Lung (tissue), 12 donors: ENCODE results near the gene ANKRD37. TPM values are rescaled to one million over a fixed set of nuclear protein-coding genes. Genes with fewer than 3 reads are reported as not detected.

Experiments
- ATAC-seq: fragments of 200-7000 bp; cut with Tn5 transposase; one replicate; pipeline ENCODE4 v1.9.1; 2020; ENCODE audit warnings: moderate number of reproducible peaks; ENCODE audit not compliant: insufficient read depth, low FRiP score
- DNase-seq, 3 donors: peaks; one replicate each; pipeline ENCODE4 v3.0.0-alpha.2; 2013 to 2017
- H3K27ac ChIP-seq, 2 donors: one replicate each; pipeline ENCODE4 v1.5.1; 2013; ENCODE audit warnings: mild to moderate bottlenecking in 2 of 2, moderate library complexity in 2 of 2, control low read depth in 1 of 2, inconsistent platforms in 1 of 2, low read depth in 1 of 2, low read length in 1 of 2
- H3K27me3 ChIP-seq, 3 donors: one replicate each; pipeline ENCODE4 v1.5.1; 2013; ENCODE audit warnings: low read length in 2 of 3; ENCODE audit not compliant: control insufficient read depth in 3 of 3, insufficient read depth in 3 of 3
- H3K36me3 ChIP-seq, 4 donors: one replicate each; pipeline ENCODE4 v1.5.1; 2013; ENCODE audit warnings: low read length in 4 of 4, mild to moderate bottlenecking in 1 of 4, moderate library complexity in 1 of 4; ENCODE audit not compliant: control insufficient read depth in 4 of 4, insufficient read depth in 4 of 4
- H3K4me1 ChIP-seq, 5 donors: one replicate each; pipeline ENCODE4 v1.5.1; 2013; ENCODE audit warnings: low read length in 5 of 5, mild to moderate bottlenecking in 2 of 5, moderate library complexity in 1 of 5; ENCODE audit not compliant: control insufficient read depth in 5 of 5, insufficient read depth in 5 of 5
- H3K4me3 ChIP-seq: one replicate; pipeline ENCODE4 v1.5.1; 2013; ENCODE audit warnings: mild to moderate bottlenecking, control low read depth, moderate library complexity
- H3K9ac ChIP-seq, 2 donors: one replicate each; pipeline ENCODE4 v1.5.1; 2013; ENCODE audit warnings: low read length in 2 of 2, control low read depth in 1 of 2; ENCODE audit not compliant: insufficient read depth in 1 of 2
- H3K9me3 ChIP-seq, 4 donors: one replicate each; pipeline ENCODE4 v1.5.1; 2013; ENCODE audit warnings: low read length in 3 of 4, mild to moderate bottlenecking in 1 of 4, moderate library complexity in 1 of 4; ENCODE audit not compliant: control insufficient read depth in 4 of 4, insufficient read depth in 3 of 4
- CTCF ChIP-seq: IDR thresholded peaks from 2 replicates; pipeline ENCODE4 v1.5.1; 2012; ENCODE audit warnings: mild to moderate bottlenecking; ENCODE audit errors: control extremely low read depth, extremely low read depth
- whole genome bisulfite sequencing, 2 donors: extraction: QIAGEN DNeasy Blood & Tissue Kit; methylation state at CpG; one replicate each; pipeline ENCODE4 v1.1.7; 2013; 5-methylcytosine and 5-hydroxymethylcytosine counted together
- polyA plus RNA-seq, 2 donors: library from polyadenylated mRNA; stranded (reverse); fragments of 200-250 nt; gene quantifications; one replicate each; pipeline ENCODE4 v1.2.1, GENCODE V29; 2013
- total RNA-seq, 2 donors: library from RNA; depleted of rRNA in 1 of 2; stranded (reverse); fragments of >200 nt in 1 of 2; gene quantifications; one replicate each; pipeline ENCODE4 v1.2.1, GENCODE V29; 2014 to 2021
- donor health status: control.
- donor health status: control.
- donor health status: Bipolar disorder and iron deficiency.
- donor health status: healthy.
- donor health status: DM: yes; HTN: yes; CAD: no.

Gene ANKRD37
- total and polyA plus RNA-seq, 4 donors: 9.7 to 48.0 (median 14.4) TPM

DNA sequence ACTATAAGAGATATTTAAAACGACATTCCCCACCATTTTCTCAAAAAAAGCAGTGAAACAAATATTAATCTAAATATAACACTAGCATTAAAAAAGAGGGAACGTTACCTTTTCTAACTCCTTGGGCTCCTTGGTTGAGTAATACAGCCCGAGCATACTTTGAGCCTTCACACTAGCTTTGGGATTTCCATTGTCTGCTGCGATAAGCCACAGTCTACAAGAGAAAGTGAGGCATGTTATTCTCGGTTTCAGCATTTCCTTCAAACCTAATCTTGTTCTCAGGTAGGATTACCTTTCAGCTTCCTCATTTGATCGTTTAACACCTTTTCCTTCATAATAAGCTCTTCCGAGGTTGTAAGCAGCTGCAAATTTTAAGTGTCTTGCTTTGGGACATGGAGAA is 22.6 kb upstream of the ANKRD37 start:
- H3K27ac ChIP-seq: no peak overlapping the region

GRCh38 chr4:185374573-185374972 is 22.1 kb upstream of the ANKRD37 start:
- Histone ChIP-seq H3K4me1 (no peaks in the 10 kb centered on the region), H3K9ac (no peak overlapping the region), H3K27ac (no peak overlapping the region), H3K27me3 (no peaks in the 10 kb centered on the region), H3K36me3 (peaks cover 4 to 7% (median 5%) of the 10 kb centered on the region in 4 donors), H3K4me3 (no peak overlapping the region), H3K9me3 (no peaks in the 10 kb centered on the region)
- no peak for TF ChIP-seq CTCF
- 24 to 52% methylated on average over 6 of the region's 6 CpGs for WGBS, 2 donors
- ATAC-seq (no peak), DNase-seq (no peak)

More for the DNA sequence above, 22.6 kb upstream of the ANKRD37 start:
- H3K27me3 ChIP-seq: no peaks in the 10 kb centered on the region
- WGBS, 2 donors: 71 to 76% methylated on average over 7 of the region's 7 CpGs
- no peak overlapping the region for H3K9ac ChIP-seq
- ATAC-seq (no peak), DNase-seq (no peak)
- H3K36me3 ChIP-seq: peaks cover 4 to 7% (median 5%) of the 10 kb centered on the region in 4 donors
- no peak for TF ChIP-seq CTCF
- no peaks in the 10 kb centered on the region for H3K4me1 ChIP-seq
- H3K4me3 ChIP-seq: no peak overlapping the region
- no peaks in the 10 kb centered on the region for H3K9me3 ChIP-seq

GRCh38 chr4:185378264-185378663 is 18.4 kb upstream of the ANKRD37 start:
- ATAC-seq: no peak
- WGBS, 2 donors: 88% methylated on average over 6 of the region's 6 CpGs
- TF ChIP-seq CTCF: no peak

More at GRCh38 chr4:185378264-185378663, 18.4 kb upstream of the ANKRD37 start:
- no peak for DNase-seq
- Histone ChIP-seq H3K36me3 (no peaks in the 10 kb centered on the region), H3K9ac (no peak overlapping the region), H3K27me3 (no peaks in the 10 kb centered on the region), H3K4me1 (peaks cover 0 to 2% (median 0%) of the 10 kb centered on the region in 5 donors), H3K9me3 (peaks cover 0 to 3% (median 0%) of the 10 kb centered on the region in 4 donors), H3K4me3 (no peak overlapping the region), H3K27ac (no peak overlapping the region)
